ENCODE data around the gene TOP1. TPM values are rescaled to one million over a fixed set of nuclear protein-coding genes. Genes with fewer than 3 reads are reported as not detected.

Gene TOP1
- 5.7 TPM for total RNA-seq

GRCh38 chr20:41028359-41029149 lies at the start of gene TOP1:
Gene TOP1, plus strand, starts transcription at chr20:41028822. Its CDS starts 246 bp downstream, at chr20:41029068.
- DNase-seq (ENCODE audit: low read depth in 2 of 3, low spot score in 2 of 3), result peak; percentile 99 to 100 (median 100)

- DNase-seq (ENCODE audit: low read depth in 2 of 3, low spot score in 2 of 3), result no peak
Observed at GRCh38 chr20:40979247-40979646, 49.4 kb upstream of the TOP1 start.

GRCh38 chr20:40980106-40980827 lies 48.4 kb upstream of the TOP1 start:
- no peak for DNase-seq (ENCODE audit: low read depth in 2 of 3, low spot score in 2 of 3)

- no peak for DNase-seq (ENCODE audit: low read depth in 2 of 3, low spot score in 2 of 3)
Observed at GRCh38 chr20:40980828-40981310, 47.8 kb upstream of the TOP1 start.

- no peak for DNase-seq (ENCODE audit: low read depth in 2 of 3, low spot score in 2 of 3)
Observed at GRCh38 chr20:40982415-40983145, 46.0 kb upstream of the TOP1 start.

- DNase-seq (ENCODE audit: low read depth in 2 of 3, low spot score in 2 of 3), result no peak
Observed at GRCh38 chr20:40983898-40984297, 44.7 kb upstream of the TOP1 start.

GRCh38 chr20:40984496-40984895 lies 44.1 kb upstream of the TOP1 start:
- DNase-seq (ENCODE audit: low read depth in 2 of 3, low spot score in 2 of 3), result no peak

- peak in 1 of 3 donors; percentile 41 for DNase-seq (ENCODE audit: low read depth in 2 of 3, low spot score in 2 of 3)
Observed at GRCh38 chr20:40986774-40987173, 41.8 kb upstream of the TOP1 start.

- peak in 2 of 3 donors; percentile 65 to 83 for DNase-seq (ENCODE audit: low read depth in 2 of 3, low spot score in 2 of 3)
Observed at GRCh38 chr20:40990542-40991120, 38.0 kb upstream of the TOP1 start.

- peak in 2 of 3 donors; percentile 89 to 96 for DNase-seq (ENCODE audit: low read depth in 2 of 3, low spot score in 2 of 3)
Observed at GRCh38 chr20:40991181-40991889, 37.3 kb upstream of the TOP1 start.

GRCh38 chr20:40992349-40993113 lies 36.1 kb upstream of the TOP1 start:
- DNase-seq (ENCODE audit: low read depth in 2 of 3, low spot score in 2 of 3), result no peak

GRCh38 chr20:40993794-40994540 lies 34.7 kb upstream of the TOP1 start:
- DNase-seq (ENCODE audit: low read depth in 2 of 3, low spot score in 2 of 3), result no peak

- no peak for DNase-seq (ENCODE audit: low read depth in 2 of 3, low spot score in 2 of 3)
Observed at GRCh38 chr20:40996326-40996725, 32.3 kb upstream of the TOP1 start.

- no peak for DNase-seq (ENCODE audit: low read depth in 2 of 3, low spot score in 2 of 3)
Observed at GRCh38 chr20:40997116-40997515, 31.5 kb upstream of the TOP1 start.

GRCh38 chr20:40999841-41000240 lies 28.8 kb upstream of the TOP1 start:
- DNase-seq (ENCODE audit: low read depth in 2 of 3, low spot score in 2 of 3), result no peak

GRCh38 chr20:41000628-41001027 lies 28.0 kb upstream of the TOP1 start:
- DNase-seq (ENCODE audit: low read depth in 2 of 3, low spot score in 2 of 3), result no peak

GRCh38 chr20:41001497-41001896 lies 27.1 kb upstream of the TOP1 start:
- no peak for DNase-seq (ENCODE audit: low read depth in 2 of 3, low spot score in 2 of 3)

- no peak for DNase-seq (ENCODE audit: low read depth in 2 of 3, low spot score in 2 of 3)
Observed at GRCh38 chr20:41002842-41003142, 25.8 kb upstream of the TOP1 start.

All from hematopoietic multipotent progenitor cell (in vitro differentiated cells).